NCI-H526 treated with DMSO at 0.1 percent for 48 hours (cell line): Measurements from ENCODE around the gene MMAA.
"Not testable (repeated sequence)": the region's sequence is repeated elsewhere in the genome, so short reads cannot be mapped to it uniquely, and the experiment has no call there.

ENCODE experiments used
- DNase-seq: peaks from one replicate; lab custom pipeline; 2025; lab: John Stamatoyannopoulos, UW

Gene MMAA

GRCh38 chr4:145618932-145619638 lies at the start of gene MMAA:
Gene MMAA, plus strand, starts transcription at chr4:145619385. Its CDS starts 19,755 bp downstream, at chr4:145639140.
- peak; percentile 87 for DNase-seq

- DNase-seq, result not testable (repeated sequence)
Measured at GRCh38 chr4:145574546-145574945, 44.6 kb upstream of the MMAA start.

- no peak for DNase-seq
Measured at GRCh38 chr4:145580906-145581305, 38.3 kb upstream of the MMAA start.

DNA sequence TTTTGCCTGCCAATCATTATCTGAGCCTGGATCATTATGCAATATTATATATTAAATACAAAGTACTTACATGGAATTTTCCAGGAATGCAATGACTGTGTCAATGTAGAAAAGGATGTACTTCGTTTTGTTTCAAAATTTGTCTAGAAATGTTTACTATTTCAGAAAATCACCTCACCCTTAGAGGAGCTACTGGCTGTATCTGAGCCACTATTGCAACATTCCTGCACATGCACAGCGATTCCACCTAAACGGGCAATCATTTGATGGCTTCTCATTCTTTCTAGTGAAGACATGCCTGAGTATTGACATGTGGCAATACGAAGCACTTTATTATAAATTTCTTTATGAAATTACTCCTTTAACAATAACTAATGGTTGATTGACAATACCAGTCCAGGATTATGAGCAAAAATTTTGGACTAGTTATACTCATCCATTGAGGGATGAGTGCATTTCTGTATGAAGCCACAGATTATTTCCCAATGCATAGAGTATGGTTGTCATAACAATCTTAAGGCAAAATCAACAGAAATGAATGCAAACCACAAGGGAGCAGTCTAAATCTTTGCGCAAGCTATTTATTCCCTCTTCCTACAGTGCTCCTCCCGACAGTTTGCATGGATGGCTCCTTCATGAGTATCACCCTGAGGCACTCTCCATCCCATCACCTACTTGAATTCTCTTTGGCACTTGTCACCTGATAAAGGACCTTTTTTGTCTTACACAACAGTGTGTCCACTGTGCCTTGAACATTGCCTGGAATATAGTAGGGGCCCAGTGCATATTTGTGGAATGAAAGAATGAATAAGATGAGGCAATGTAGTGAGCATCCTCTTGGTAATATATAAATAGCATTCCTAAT lies 35.8 kb upstream of the MMAA start:
- no peak for DNase-seq

- DNase-seq, result peak; percentile 81
Measured at GRCh38 chr4:145587088-145587754, 32.0 kb upstream of the MMAA start.

DNA sequence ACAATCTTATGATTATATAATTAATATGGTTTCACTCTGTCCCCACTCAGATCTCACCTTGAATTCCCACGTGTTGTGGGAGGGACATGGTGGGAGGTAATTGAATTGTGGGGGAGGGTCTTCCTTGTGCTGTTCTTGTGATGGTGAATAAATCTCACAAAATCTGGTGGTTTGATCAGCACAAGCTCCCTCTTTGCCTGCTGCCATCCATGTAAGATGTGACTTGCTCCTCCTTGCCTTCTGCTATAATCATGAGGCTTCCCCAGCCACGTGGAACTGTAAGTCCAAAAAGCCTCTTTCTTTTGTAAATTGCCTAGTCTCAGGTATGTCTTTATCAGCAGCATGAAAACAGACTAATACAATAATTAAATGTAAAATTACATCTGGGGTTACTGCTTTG lies 29.8 kb upstream of the MMAA start:
- not testable (repeated sequence) for DNase-seq

GRCh38 chr4:145589916-145590702 lies 29.1 kb upstream of the MMAA start:
- no peak for DNase-seq

- no peak for DNase-seq
Measured at GRCh38 chr4:145602129-145602760, 16.9 kb upstream of the MMAA start.

GRCh38 chr4:145605941-145606340 lies 13.2 kb upstream of the MMAA start:
- no peak for DNase-seq

DNA sequence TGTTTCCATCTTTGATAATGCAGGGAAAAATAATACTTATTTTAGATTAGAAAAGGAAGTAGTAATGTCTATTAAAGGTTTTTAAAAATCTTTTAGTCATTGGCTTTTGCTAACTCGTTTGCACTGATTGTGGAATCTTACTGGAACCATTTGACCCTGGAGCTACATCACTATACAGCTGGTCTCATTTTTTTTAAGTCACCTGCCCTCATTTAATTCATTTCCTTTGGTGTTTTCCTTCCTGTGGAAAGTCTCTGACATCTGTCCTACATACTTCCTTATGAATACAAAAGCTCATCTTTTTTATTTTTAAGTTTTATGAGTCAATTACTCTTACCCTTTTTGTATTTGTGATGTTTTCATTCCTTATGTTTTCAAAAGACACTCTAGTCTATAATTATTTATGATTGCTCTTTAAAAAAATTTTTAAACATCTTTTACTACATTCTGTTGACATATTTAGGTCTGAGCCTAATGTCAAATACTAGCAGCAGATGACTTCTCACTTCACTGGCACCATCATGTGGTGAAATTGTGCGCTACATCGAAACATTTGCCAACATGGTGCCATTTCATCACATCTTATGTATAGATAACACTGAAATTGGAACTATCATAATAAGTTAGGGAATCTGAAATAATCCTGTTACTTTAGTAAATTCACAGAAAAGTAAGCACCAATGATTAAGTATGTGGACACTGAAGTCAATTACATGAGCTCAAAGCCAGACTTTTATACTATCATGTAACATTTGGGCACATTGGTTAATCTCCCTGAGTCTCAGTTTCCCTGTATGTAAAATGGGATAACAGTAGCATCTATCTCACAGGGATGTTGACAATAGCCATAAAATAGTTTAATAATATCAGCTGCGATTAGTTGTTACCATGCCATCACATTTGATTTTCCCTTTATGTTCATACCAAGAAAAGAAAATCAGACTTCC lies 9.4 kb upstream of the MMAA start:
- DNase-seq, result peak; percentile 38

DNA sequence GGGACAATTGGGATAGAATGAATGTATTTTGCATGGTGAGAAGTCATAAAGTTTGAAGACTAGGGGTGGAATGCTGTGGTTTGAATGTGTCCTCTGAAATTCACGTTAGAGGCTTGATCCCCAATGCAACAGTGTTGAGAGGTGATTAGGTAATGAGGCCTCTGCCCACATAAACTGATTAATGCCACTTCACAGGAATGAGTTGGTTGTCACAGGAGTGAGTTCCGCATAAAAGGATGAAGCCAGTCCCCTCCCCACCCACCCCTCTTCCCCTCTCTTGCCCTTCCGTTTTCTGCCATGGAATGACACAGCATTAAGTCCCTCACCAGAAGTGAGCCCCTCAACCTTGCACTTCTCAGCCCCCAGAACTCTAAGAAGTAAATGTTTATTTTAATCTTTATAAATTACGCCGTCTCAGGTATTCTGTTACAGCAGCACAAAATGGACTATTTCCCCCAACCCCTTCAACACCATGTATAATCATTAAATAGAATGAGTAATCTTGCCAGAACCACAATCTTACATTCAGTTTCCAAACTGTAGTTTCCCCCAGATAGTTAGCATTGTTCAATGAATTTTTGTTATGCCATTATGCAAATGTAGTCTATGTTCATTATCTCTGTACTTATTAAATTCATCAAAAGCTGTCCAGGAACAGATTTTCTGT lies 5.5 kb upstream of the MMAA start:
- DNase-seq, result no peak

- DNase-seq, result no peak
Measured at GRCh38 chr4:145614233-145614610, 5.0 kb upstream of the MMAA start.

DNA sequence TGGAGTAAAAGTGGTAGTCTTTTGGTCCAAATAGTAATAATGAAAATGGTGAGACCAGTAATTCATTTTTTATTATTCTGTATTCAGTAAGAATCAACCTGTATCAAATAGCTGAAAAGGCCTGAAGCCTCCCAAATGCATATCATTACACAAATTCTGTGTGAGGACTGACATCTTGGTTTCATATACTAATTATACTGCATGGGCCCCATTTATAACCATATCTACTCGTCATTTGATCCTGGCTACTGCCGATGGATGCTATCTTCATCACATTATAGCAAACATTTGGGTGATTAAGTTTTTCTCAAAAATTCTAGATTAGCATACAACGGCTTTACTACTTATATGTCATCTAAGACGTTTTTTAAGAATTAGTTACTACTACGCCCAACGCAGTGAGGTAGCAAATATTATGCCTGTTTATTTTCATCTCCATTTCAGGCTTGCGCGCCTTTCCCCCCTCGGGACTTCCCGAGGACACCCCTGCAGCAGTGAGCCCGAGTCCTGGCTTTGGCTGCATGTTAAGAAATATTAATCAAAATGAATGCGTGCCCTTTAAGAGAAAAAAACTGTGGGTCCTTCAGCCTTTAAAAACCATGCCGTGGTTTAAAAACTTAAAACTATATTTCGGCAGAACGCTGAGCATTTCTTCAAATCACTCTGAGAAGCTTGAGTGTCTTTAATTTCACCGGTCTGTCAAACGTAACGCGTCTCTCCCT lies 814 bp upstream of the MMAA start:
- DNase-seq, result no peak

DNA sequence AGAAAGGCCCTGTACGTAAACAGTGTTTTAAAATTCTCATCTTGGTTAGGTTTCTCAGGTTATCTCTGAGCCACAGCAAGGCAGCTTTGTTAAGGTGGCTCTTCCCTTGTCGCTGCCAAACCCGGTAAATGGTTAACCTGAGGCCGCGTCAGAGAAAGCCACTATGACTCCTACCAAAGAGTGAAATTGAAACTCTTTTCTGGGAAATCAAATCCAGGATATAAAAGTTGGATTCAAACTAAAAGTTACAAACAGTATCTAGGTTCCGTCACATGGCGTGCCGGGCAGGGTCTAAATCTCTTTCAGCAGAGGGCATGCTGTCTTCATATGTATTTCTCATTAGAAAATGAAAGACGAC lies 433 bp downstream of the MMAA start:
- DNase-seq, result no peak

DNA sequence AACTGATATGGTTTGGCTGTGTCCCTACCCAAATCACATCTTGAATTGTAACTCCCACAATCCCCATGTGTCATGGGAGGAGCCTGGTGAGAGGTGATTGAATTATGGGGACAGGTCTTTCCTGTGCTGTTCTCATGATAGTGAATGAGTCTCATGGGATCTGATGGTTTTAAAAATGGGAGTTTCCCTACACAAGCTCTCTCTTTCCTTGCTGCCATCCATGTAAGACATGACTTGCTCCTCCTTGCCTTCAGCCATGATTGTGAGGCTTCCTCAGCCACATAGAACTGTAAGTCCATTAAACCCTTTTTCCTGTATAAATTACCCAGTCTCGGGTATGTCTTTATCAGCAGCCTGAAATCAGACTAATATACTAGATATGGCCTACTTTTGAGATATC lies 2.9 kb downstream of the MMAA start:
- not testable (repeated sequence) for DNase-seq

- DNase-seq, result no peak
Measured at GRCh38 chr4:145623831-145624230, 4.6 kb downstream of the MMAA start.

GRCh38 chr4:145625677-145626622 lies 6.8 kb downstream of the MMAA start:
- DNase-seq, result no peak

DNA sequence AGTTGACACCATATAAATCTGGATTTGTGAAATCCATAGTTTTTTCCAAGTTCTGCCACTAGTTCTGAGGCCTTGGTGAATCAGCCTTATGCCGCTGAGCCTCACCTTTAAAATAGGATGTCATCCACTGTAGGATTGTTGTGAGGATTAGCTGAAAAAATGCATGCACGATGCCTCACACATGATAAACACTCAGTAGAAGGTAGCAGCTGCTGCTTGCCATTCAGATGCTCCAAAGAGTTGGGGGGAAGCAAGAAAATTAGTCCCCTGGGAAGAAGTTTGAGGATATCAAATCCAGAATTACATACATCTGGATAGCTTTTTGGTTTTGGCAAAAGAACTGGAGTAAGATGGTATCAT lies 7.4 kb downstream of the MMAA start:
- no peak for DNase-seq
